HepG2 (cell line): ENCODE measurements around the gene AGTRAP. TPM values are rescaled to one million over a fixed set of nuclear protein-coding genes. Genes with fewer than 3 reads are reported as not detected.

Source experiments
- ATAC-seq: fragments of 200-7000 bp; cut with Tn5 transposase; 3 replicates; pipeline ENCODE4 v1.9.1; 2020; ENCODE audit warnings: mild to moderate bottlenecking, moderate library complexity
- BruUV-seq: library from RNA; stranded (reverse); fragments of 400-500 nt; replicated peaks from 2 replicates; lab custom pipeline; 2021; lab: Mats Ljungman, UMichigan
- CTCF ChIA-PET: fragments of 300-600 bp; formaldehyde crosslinking; extraction: SDS; loops from one replicate; lab custom pipeline; 2021; ENCODE audit warnings: low total read pairs, inconsistent platforms, low intra/inter-chr PET ratio; lab: Yijun Ruan, JAX
- POLR2A ChIA-PET: fragments of 350-600 bp; sonication (Branson Sonifier 250); formaldehyde crosslinking; loops from one replicate; lab custom pipeline; 2020; ENCODE audit warnings: antibody characterized with exemption, inconsistent platforms; lab: Yijun Ruan, JAX
- DNase-seq: peaks from one replicate; pipeline ENCODE4 v3.0.0-alpha.2; 2015; ENCODE audit warnings: low spot score
- FAIRE-seq: peaks from 3 replicates; lab custom pipeline; 2011; peaks lifted over from hg19 to GRCh38; lab: Jason Lieb, UNC
- H2AFZ ChIP-seq: one replicate; pipeline ENCODE4 v1.6.1; 2011; ENCODE audit warnings: low read length, inconsistent platforms
- H3K27ac ChIP-seq: fragments of 300-600 bp; 3 replicates; pipeline ENCODE4 v1.8.0; 2011; ENCODE audit warnings: mixed run types, mild to moderate bottlenecking, mixed read lengths, low read length, inconsistent platforms; ENCODE audit not compliant: insufficient read depth; ENCODE audit errors: extremely low read length
- H3K27me3 ChIP-seq, 2 experiments: fragments of 200-600 bp in 1 of 2; 2 replicates in 1 of 2; 3 replicates in 1 of 2; pipeline versions ENCODE4 v1.6.0 to v1.8.0; 2011; ENCODE audit warnings: low read length in 2 of 2, mild to moderate bottlenecking in 2 of 2, moderate library complexity in 2 of 2, inconsistent platforms in 1 of 2; ENCODE audit not compliant: insufficient read depth in 2 of 2, control insufficient read depth in 1 of 2
- H3K36me3 ChIP-seq, 2 experiments: fragments of 200-600 bp in 1 of 2; replicated peaks in 1 of 2; 2 replicates in 1 of 2; 3 replicates in 1 of 2; pipeline versions ENCODE4 v1.5.1 to v1.8.0; 2011; ENCODE audit warnings: low read length in 2 of 2, inconsistent platforms in 1 of 2; ENCODE audit not compliant: insufficient read depth in 2 of 2, control insufficient read depth in 1 of 2
- H3K4me1 ChIP-seq: 2 replicates; pipeline ENCODE4 v1.5.1; 2012; ENCODE audit warnings: low read length, inconsistent platforms; ENCODE audit not compliant: insufficient read depth
- H3K4me2 ChIP-seq: 2 replicates; pipeline ENCODE4 v1.6.0; 2011; ENCODE audit warnings: low read depth, low read length, inconsistent platforms
- H3K4me3 ChIP-seq, 3 experiments: fragments of 200-600 bp in 1 of 3; sonication (generic), shearing (Covaris generic) in 1 of 3; replicated peaks in 1 of 3; 2 replicates each; pipeline ENCODE4 v1.5.1; 2011 to 2016; ENCODE audit warnings: low read length in 3 of 3, inconsistent platforms in 2 of 3, low read depth in 2 of 3, mild to moderate bottlenecking in 2 of 3, control low read depth in 1 of 3, mixed read lengths in 1 of 3; ENCODE audit not compliant: insufficient read depth in 1 of 3
- H3K79me2 ChIP-seq: one replicate; pipeline ENCODE4 v1.6.1; 2011; ENCODE audit warnings: low read length, inconsistent platforms; ENCODE audit not compliant: insufficient read depth
- H3K9ac ChIP-seq: 2 replicates; pipeline ENCODE4 v1.6.0; 2011; ENCODE audit warnings: mild to moderate bottlenecking, low read depth, low read length, inconsistent platforms; ENCODE audit not compliant: insufficient read depth
- H3K9me3 ChIP-seq: 2 replicates; pipeline ENCODE4 v1.5.1; 2012; ENCODE audit warnings: mild to moderate bottlenecking, low read length
- H4K20me1 ChIP-seq: 2 replicates; pipeline ENCODE4 v1.6.0; 2011; ENCODE audit warnings: inconsistent platforms, mild to moderate bottlenecking, low read length, moderate library complexity; ENCODE audit not compliant: insufficient read depth
- MIXL1 ChIP-seq: IDR thresholded peaks from 2 replicates; pipeline ENCODE4 v1.6.1; 2016
- NCOA2 ChIP-seq: sonication (generic); formaldehyde crosslinking; IDR thresholded peaks from 2 replicates; pipeline ENCODE4 v1.8.0; 2022; ENCODE audit warnings: inconsistent platforms
- TOPORS ChIP-seq: sonication (generic); formaldehyde crosslinking; IDR thresholded peaks from 2 replicates; pipeline ENCODE4 v1.8.0; 2023; ENCODE audit warnings: mild to moderate bottlenecking, missing genetic modification reagents
- YEATS2 ChIP-seq: sonication (generic); formaldehyde crosslinking; IDR thresholded peaks from 2 replicates; pipeline ENCODE4 v1.4.0; 2020; ENCODE audit warnings: missing genetic modification reagents, borderline replicate concordance
- ZNF143 ChIP-seq: sonication (generic); formaldehyde crosslinking; IDR thresholded peaks from 2 replicates; pipeline ENCODE4 v1.4.0; 2020; ENCODE audit warnings: missing genetic modification reagents
- ZNF546 ChIP-seq: sonication (generic); formaldehyde crosslinking; conservative IDR thresholded peaks from 2 replicates; pipeline ENCODE4 v1.8.1; 2023; ENCODE audit warnings: mild to moderate bottlenecking, missing genetic modification reagents
- WGBS: methylation state at CpG from one replicate; pipeline ENCODE4 v1.1.6; 2017; ENCODE audit warnings: low lambda C conversion rate; 5-methylcytosine and 5-hydroxymethylcytosine counted together
- in situ Hi-C: cut with HindIII; loops from 2 replicates; pipeline ENCODE4 v1.10.0; 2017; ENCODE audit warnings: low pct_unique_long_range_greater_than_20kb; ENCODE audit not compliant: extremely low pct_ligation_motif_present
- intact Hi-C: fragments of 100-400 bp; cut with micrococcal nuclease; formaldehyde crosslinking; loops from one replicate; pipeline ENCODE4 v1.10.0; 2022; ENCODE audit not compliant: unreplicated experiment
- polyA plus RNA-seq, 8 experiments: library from polyadenylated mRNA; depleted of rRNA in 3 of 8; stranded (reverse) in 7 of 8; unstranded in 1 of 8; fragments of >200 nt; fragmentation: Illumina TruSeq in 4 of 8; extraction: Trizol in 4 of 8; gene quantifications; 2 replicates each; pipeline versions ENCODE4 v1.2.1 to v1.2.3, GENCODE V29; 2011 to 2016; ENCODE audit warnings: low read depth in 4 of 8, missing spikeins in 1 of 8, mixed read lengths in 1 of 8; ENCODE audit not compliant: insufficient read depth in 1 of 8
- total RNA-seq, 5 experiments: library from RNA; depleted of rRNA; stranded (reverse); fragments of >200 nt; fragmentation: Illumina TruSeq; extraction: Trizol; gene quantifications; 2 replicates each; pipeline ENCODE4 v1.2.3, GENCODE V29; 2016; ENCODE audit warnings: low read depth in 1 of 5
- TF ChIP-seq, protein P1 (sequence below): sonication (generic); formaldehyde crosslinking; IDR thresholded peaks from 2 replicates; pipeline ENCODE4 v1.4.0; 2020; ENCODE audit warnings: missing genetic modification reagents, borderline replicate concordance
- TF ChIP-seq, protein P2 (sequence below), 2 experiments: fragments of 450-650 bp in 1 of 2; sonication (generic) in 1 of 2; formaldehyde crosslinking; IDR thresholded peaks; 2 replicates each; pipeline versions ENCODE4 v1.5.0 to v1.8.0; 2020 to 2022; ENCODE audit warnings: mild to moderate bottlenecking in 1 of 2, missing genetic modification reagents in 1 of 2

Gene AGTRAP
- total and polyA plus RNA-seq, 2 of the 13 experiments (the other 11 are each of a cell fraction or from before 2014, with no cell fraction given): 28.3 to 32.0 TPM

DNA sequence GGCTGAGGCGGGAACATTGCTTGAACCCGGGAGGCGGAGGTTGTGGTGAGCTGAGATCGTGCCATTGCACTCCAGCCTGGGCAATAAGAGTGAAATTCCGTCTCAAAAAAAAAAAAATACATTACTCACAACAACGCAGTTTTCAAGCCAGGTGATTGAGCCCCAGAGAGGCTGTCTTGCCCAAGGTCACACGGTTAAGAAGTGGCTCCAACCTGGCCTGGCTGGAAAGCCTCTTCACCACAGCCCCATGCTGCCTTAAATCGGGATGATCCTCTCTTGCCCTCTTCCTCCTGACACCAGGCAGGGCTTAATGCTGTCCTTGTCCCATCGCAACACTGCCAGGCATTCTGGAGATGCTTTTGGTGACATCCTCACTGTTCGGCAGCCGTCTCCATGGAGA lies 22.8 kb upstream of the AGTRAP start:
- Histone ChIP-seq H3K9ac (no peak overlapping the region), H3K4me2 (no peak overlapping the region), H2AFZ (no peak overlapping the region), H3K9me3 (no peaks in the 10 kb centered on the region), H3K36me3 (no peaks in the 10 kb centered on the region), H3K4me3 (no peak overlapping the region), H3K79me2 (no peaks in the 10 kb centered on the region), H3K27ac (no peak overlapping the region), H3K27me3 (peaks cover 2 to 45% of the 10 kb centered on the region in 2 experiments; a peak in 4 of 5 replicates), H4K20me1 (no peaks in the 10 kb centered on the region), H3K4me1 (peaks cover 3% of the 10 kb centered on the region)
- in situ Hi-C loops (loop anchor here (10.0 kb wide), 1 partner anchor 238 kb away; the partner anchor contains the start of gene DISP3), intact Hi-C loops (no loop called here)
- no peak for DNase-seq
- BruUV-seq: no TSS peak
- no peak for ATAC-seq
- ChIA-PET CTCF (no interaction called here), POLR2A (no interaction called here)
- FAIRE-seq: no peak
- 17% methylated on average over 11 of the region's 11 CpGs for WGBS
- TF ChIP-seq, protein P1, sequence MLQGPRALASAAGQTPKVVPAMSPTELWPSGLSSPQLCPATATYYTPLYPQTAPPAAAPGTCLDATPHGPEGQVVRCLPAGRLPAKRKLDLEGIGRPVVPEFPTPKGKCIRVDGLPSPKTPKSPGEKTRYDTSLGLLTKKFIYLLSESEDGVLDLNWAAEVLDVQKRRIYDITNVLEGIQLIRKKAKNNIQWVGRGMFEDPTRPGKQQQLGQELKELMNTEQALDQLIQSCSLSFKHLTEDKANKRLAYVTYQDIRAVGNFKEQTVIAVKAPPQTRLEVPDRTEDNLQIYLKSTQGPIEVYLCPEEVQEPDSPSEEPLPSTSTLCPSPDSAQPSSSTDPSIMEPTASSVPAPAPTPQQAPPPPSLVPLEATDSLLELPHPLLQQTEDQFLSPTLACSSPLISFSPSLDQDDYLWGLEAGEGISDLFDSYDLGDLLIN (CRISPR knock-in tag): no peak
- TF ChIP-seq, protein P2, sequence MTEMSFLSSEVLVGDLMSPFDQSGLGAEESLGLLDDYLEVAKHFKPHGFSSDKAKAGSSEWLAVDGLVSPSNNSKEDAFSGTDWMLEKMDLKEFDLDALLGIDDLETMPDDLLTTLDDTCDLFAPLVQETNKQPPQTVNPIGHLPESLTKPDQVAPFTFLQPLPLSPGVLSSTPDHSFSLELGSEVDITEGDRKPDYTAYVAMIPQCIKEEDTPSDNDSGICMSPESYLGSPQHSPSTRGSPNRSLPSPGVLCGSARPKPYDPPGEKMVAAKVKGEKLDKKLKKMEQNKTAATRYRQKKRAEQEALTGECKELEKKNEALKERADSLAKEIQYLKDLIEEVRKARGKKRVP (CRISPR knock-in tag; IDR thresholded peaks at IDR 0.05): no peak
- no peak for TF ChIP-seq YEATS2 (CRISPR knock-in tag)
- no peak for TF ChIP-seq TOPORS (CRISPR knock-in tag)
- TF ChIP-seq MIXL1: no peak
- no peak for TF ChIP-seq NCOA2
- TF ChIP-seq ZNF546 (CRISPR knock-in tag): no peak
- no peak for TF ChIP-seq ZNF143 (CRISPR knock-in tag)
